Activated CD4-positive, alpha-beta T cell treated with anti-CD3 and anti-CD28 coated beads for 36 hours (primary cell): Measurements from ENCODE around the gene TPM2. TPM values are rescaled to one million over a fixed set of nuclear protein-coding genes. Genes with fewer than 3 reads are reported as not detected.

Experiments used
- ATAC-seq: fragments of 200-7000 bp; cut with Tn5 transposase; one replicate; pipeline ENCODE4 v1.10.0; 2021; ENCODE audit warnings: mild to moderate bottlenecking, moderate library complexity
- CTCF ChIA-PET: fragments of 350-600 bp; sonication (Branson Sonifier 250); formaldehyde crosslinking; loops from one replicate; lab custom pipeline; 2021; ENCODE audit warnings: antibody characterized with exemption; lab: Charles Lee
- POLR2A ChIA-PET: fragments of 350-600 bp; sonication (Branson Sonifier 250); formaldehyde crosslinking; loops from one replicate; lab custom pipeline; 2021; ENCODE audit warnings: antibody characterized with exemption, inconsistent platforms; lab: Charles Lee
- DNase-seq: peaks from one replicate; pipeline ENCODE4 v3.0.0-alpha.2; 2020
- H3K27ac Mint-ChIP-seq: one replicate; pipeline ENCODE4 v1.8.0; 2021; ENCODE audit warnings: mixed read lengths
- H3K27me3 Mint-ChIP-seq: one replicate; pipeline ENCODE4 v1.8.0; 2021; ENCODE audit warnings: mixed read lengths
- H3K36me3 Mint-ChIP-seq: one replicate; pipeline ENCODE4 v1.8.0; 2021; ENCODE audit warnings: low read depth, mixed read lengths
- H3K4me1 Mint-ChIP-seq: one replicate; pipeline ENCODE4 v1.8.0; 2021; ENCODE audit warnings: mixed read lengths
- H3K4me3 Mint-ChIP-seq: one replicate; pipeline ENCODE4 v1.8.0; 2021; ENCODE audit warnings: mild to moderate bottlenecking, moderate library complexity, mixed read lengths
- H3K9me3 Mint-ChIP-seq: one replicate; pipeline ENCODE4 v1.8.0; 2021; ENCODE audit warnings: low read depth, mixed read lengths
- intact Hi-C, 2 experiments: fragments of 100-400 bp; cut with DNase I in 1 of 2; cut with micrococcal nuclease in 1 of 2; formaldehyde crosslinking; loops; one replicate each; pipeline versions ENCODE4 v1.14.2 to v1.15.1; 2022 to 2024; cut with DNase I, micrococcal nuclease
- total RNA-seq, 2 experiments: library from RNA; stranded (reverse); gene quantifications; one replicate each; pipeline ENCODE4 v1.2.3, GENCODE V29; 2021

The TPM2 gene
- total RNA-seq, 2 experiments from 2014 or later: 4.3 to 5.5 TPM

DNA sequence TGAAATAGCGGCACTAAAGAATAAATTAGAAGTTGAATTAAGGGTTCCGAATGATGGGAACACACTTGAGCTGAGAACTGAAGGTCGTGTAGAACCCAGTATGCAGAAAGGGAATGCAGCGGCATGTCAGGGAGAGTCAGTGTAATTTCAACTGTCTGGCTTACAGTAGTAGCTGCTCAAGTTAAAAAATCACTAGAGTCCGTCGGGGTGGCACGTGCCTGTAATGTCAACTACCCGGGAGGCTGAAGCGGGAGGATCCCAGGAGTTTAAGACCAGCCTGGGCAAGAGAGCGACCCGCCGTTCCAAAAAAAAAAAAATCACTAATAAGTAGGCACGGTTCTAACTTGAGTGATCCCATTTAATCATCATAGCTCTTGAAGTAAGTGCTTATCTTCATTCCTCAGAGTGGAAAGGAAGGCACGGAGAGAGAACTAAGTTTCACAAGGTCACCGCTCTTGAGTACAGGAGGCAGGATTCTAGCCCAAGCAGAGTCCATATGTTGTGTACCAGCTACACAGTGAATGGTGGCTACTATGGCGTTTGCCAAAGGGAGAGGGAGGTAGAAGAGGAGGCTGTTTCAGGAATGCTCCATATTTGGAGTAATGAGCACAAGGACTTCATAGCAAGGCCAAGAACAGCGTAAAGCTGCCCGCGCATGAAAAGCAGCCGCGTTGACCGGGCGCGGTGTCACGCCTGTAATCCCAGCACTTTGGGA lies 32.7 kb downstream of the TPM2 start:
- ChIA-PET CTCF (interaction anchor here (0.7 to 6.7 kb wide), 19 partner anchors 9 to 487 kb away, joined by 3 to 89 read pairs (median 5); partner anchors contain the start of genes CREB3, SIT1, TESK1 and TLN1), POLR2A (interaction anchor here (1.2 to 1.4 kb wide), 2 partner anchors 8 to 76 kb away, joined by 3 to 4 read pairs; partner anchors contain the start of gene CREB3)
- Mint-ChIP-seq H3K27ac (peak overlapping the region; percentile 98), H3K4me3 (peak overlapping the region; percentile 80), H3K9me3 (no peaks in the 10 kb centered on the region), H3K4me1 (peaks cover 60% of the 10 kb centered on the region), H3K36me3 (peaks cover 26% of the 10 kb centered on the region), H3K27me3 (peaks cover 2% of the 10 kb centered on the region)
- DNase-seq: no peak
- intact Hi-C loops: loop anchor here (1.0 to 10.0 kb wide), 13 partner anchors 10 to 670 kb away; partner anchors contain the start of genes CD72 (in 1 of the 2), CLTA (in 1 of the 2), CREB3 (in 1 of the 2) and DNAJB5 (in 1 of the 2)
- ATAC-seq: no peak

DNA sequence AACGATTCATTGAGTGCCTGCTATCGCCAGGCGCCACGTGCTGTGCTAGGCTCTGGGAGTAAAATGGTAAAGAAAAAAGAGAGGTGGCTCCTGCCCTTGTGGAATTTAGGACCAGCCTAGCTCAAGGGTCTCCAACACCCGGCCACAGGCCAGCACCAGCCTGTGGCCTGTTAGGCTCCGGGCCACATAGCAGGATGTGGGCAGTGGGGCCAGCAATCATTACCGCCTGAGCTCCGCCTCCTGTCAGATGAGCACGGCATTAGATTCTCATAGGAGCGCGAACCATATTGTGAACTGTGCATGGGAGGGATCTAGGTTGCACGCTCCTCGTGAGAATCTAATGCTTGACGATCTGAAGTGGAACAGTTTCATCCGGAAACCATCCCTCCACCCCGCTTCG lies 33.4 kb downstream of the TPM2 start:
- CTCF ChIA-PET: interaction anchor here (0.7 to 6.7 kb wide), 10 partner anchors 9 to 175 kb away, joined by 3 to 89 read pairs (median 12); partner anchors contain the start of gene SIT1
- Mint-ChIP-seq H3K4me1 (peaks cover 62% of the 10 kb centered on the region), H3K27ac (peak overlapping the region; percentile 23), H3K9me3 (no peaks in the 10 kb centered on the region), H3K36me3 (peaks cover 22% of the 10 kb centered on the region), H3K4me3 (no peak overlapping the region), H3K27me3 (peaks cover 2% of the 10 kb centered on the region)
- DNase-seq (no peak), ATAC-seq (no peak)
- POLR2A ChIA-PET: interaction anchor here (0.5 kb wide), 1 partner anchor 119 kb away, joined by 4 read pairs; no protein-coding TSS in a partner anchor
- intact Hi-C loops: loop anchor here (5.0 to 10.0 kb wide), 9 partner anchors 39 to 669 kb away; partner anchors contain the start of genes CD72 (in 1 of the 2), CLTA (in 1 of the 2), DNAJB5 (in 1 of the 2) and GBA2 (in 1 of the 2)

DNA sequence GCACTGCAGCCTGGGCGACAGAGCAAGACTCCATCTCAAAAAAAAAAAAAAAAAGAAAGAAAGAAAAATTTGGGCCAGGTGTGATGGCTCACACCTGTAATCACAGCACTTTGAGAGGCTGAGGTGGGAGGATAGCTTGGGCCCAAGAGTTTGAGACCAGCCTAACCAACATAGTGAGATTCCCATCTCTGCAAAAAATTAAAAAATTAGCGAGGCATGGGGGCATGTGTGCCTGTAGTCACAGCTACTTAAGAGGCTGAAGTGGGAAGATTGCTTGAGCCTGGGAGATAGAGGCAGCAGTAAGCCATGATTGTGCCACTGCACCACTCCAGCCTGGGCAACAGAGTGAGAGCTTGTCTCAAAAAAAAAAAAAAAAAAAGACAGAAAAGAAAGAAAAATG lies 36.1 kb downstream of the TPM2 start:
- ATAC-seq (no peak), DNase-seq (no peak)
- H3K4me3 Mint-ChIP-seq: no peak overlapping the region
- H3K36me3 Mint-ChIP-seq: peaks cover 11% of the 10 kb centered on the region
- CTCF ChIA-PET: interaction anchor here (0.6 kb wide), 2 partner anchors 693 to 1548 kb away, joined by 3 read pairs; no protein-coding TSS in a partner anchor
- intact Hi-C loops: loop anchor here in 1 of 2 experiments (10.0 kb wide), 1 partner anchor 381 kb away; the partner anchor contains the start of gene RECK
- no peak overlapping the region for H3K27ac Mint-ChIP-seq
- peaks cover 51% of the 10 kb centered on the region for H3K4me1 Mint-ChIP-seq
- H3K27me3 Mint-ChIP-seq: peaks cover 2% of the 10 kb centered on the region
- POLR2A ChIA-PET: no interaction called here
- H3K9me3 Mint-ChIP-seq: no peaks in the 10 kb centered on the region

GRCh38 chr9:35652829-35653209 lies 36.9 kb downstream of the TPM2 start:
- H3K36me3 Mint-ChIP-seq: peaks cover 11% of the 10 kb centered on the region
- H3K4me3 Mint-ChIP-seq: no peak overlapping the region
- intact Hi-C loops: loop anchor here in 1 of 2 experiments (10.0 kb wide), 1 partner anchor 382 kb away; the partner anchor contains the start of gene RECK
- H3K9me3 Mint-ChIP-seq: no peaks in the 10 kb centered on the region
- no peak overlapping the region for H3K27ac Mint-ChIP-seq
- no peak for ATAC-seq
- DNase-seq: no peak
- ChIA-PET POLR2A (no interaction called here), CTCF (no interaction called here)
- H3K27me3 Mint-ChIP-seq: peaks cover under 1% of the 10 kb centered on the region
- peaks cover 57% of the 10 kb centered on the region for H3K4me1 Mint-ChIP-seq

GRCh38 chr9:35651956-35652828 lies 37.5 kb downstream of the TPM2 start:
- ATAC-seq (peak; percentile 15), DNase-seq (no peak)
- peak overlapping the region; percentile 97 for H3K27ac Mint-ChIP-seq
- ChIA-PET POLR2A (no interaction called here), CTCF (interaction anchor here (0.7 kb wide), 1 partner anchor 148 kb away, joined by 3 read pairs; no protein-coding TSS in a partner anchor)
- no peaks in the 10 kb centered on the region for H3K27me3 Mint-ChIP-seq
- H3K4me1 Mint-ChIP-seq: peaks cover 58% of the 10 kb centered on the region
- no peak overlapping the region for H3K4me3 Mint-ChIP-seq
- no peaks in the 10 kb centered on the region for H3K9me3 Mint-ChIP-seq
- intact Hi-C loops: loop anchor here in 1 of 2 experiments (10.0 kb wide), 1 partner anchor 383 kb away; the partner anchor contains the start of gene RECK
- peaks cover 11% of the 10 kb centered on the region for H3K36me3 Mint-ChIP-seq

GRCh38 chr9:35650341-35651158 lies 39.2 kb downstream of the TPM2 start, which contains the start of gene SIT1:
TSS of gene SIT1 (minus strand) at chr9:35650931. CDS start at chr9:35650853, 78 bp downstream.
- ATAC-seq (peak; percentile 25), DNase-seq (peak; percentile 75)
- CTCF ChIA-PET: interaction anchor here (0.7 to 7.2 kb wide), 6 partner anchors 8 to 409 kb away, joined by 3 to 89 read pairs (median 4); partner anchors contain the start of genes CCDC107 and RMRP
- intact Hi-C loops: loop anchor here in 1 of 2 experiments (10.0 kb wide), 1 partner anchor 384 kb away; the partner anchor contains the start of gene RECK
- peaks cover 46% of the 10 kb centered on the region for H3K4me1 Mint-ChIP-seq
- H3K27ac Mint-ChIP-seq: peak within 1 kb of the TSS; percentile 97
- POLR2A ChIA-PET: interaction anchor here (0.7 to 1.5 kb wide), 2 partner anchors 14 to 99 kb away, joined by 5 to 7 read pairs; partner anchors contain the start of gene ARHGEF39
- H3K36me3 Mint-ChIP-seq: peaks cover 11% of the 10 kb centered on the region
- H3K9me3 Mint-ChIP-seq: no peaks in the 10 kb centered on the region
- peak within 1 kb of the TSS; percentile 82 for H3K4me3 Mint-ChIP-seq
- H3K27me3 Mint-ChIP-seq: no peaks in the 10 kb centered on the region

DNA sequence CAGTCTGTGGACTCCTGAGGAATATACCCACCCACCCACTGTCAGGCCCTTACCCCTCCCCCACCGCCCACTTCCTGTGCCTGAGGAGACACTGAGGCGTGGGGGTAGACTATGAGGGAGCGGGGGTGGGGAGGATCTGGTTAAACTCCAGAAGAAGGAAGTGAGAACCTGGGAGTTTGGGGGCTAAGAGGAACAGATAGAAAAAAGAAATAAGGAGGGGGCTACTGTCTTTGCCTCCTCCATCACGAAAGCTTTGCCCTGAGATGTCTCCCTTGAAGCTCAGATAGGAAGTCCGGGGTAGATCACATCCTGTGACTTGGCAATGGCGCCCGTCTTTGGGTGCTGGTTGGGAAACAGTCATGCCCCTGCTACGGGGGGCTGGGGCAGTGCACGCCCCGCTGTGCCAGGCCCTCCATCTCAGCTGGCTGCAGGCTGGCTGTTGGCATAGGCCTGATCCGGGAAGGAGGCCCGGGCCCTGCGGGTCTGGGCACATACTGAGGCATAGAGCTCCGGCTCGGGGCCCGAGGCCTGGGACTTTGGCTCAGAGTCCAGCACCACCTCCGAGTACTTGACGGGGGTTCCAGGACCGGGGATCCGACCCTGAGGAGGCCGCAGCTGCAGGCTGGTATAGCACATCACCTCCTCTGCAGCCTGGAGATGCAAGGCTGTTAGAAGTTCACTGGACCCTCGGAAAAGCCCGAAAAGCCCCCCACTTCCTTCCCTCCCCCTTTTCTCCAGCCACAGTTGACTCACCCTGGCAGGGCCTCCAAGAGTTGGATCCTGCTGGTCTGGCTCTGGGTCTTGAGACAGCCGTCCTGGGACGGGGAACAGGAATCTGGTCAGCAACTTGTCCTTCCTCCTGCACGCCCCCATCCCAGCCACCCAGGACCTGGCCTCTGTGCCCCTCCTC lies 40.0 kb downstream of the TPM2 start:
- POLR2A ChIA-PET: interaction anchor here (0.7 to 1.5 kb wide), 2 partner anchors 15 to 100 kb away, joined by 5 to 7 read pairs; partner anchors contain the start of gene ARHGEF39
- no peaks in the 10 kb centered on the region for H3K9me3 Mint-ChIP-seq
- peak overlapping the region; percentile 97 for H3K27ac Mint-ChIP-seq
- intact Hi-C loops: loop anchor here (5.0 to 10.0 kb wide), 3 partner anchors 385 to 537 kb away; partner anchors contain the start of genes ATOSB (in 1 of the 2) and RECK (in 1 of the 2)
- peak; percentile 67 for DNase-seq
- peaks cover 11% of the 10 kb centered on the region for H3K36me3 Mint-ChIP-seq
- H3K4me3 Mint-ChIP-seq: peak overlapping the region; percentile 82
- no peak for ATAC-seq
- H3K4me1 Mint-ChIP-seq: peaks cover 53% of the 10 kb centered on the region
- no peaks in the 10 kb centered on the region for H3K27me3 Mint-ChIP-seq
- CTCF ChIA-PET: interaction anchor here (0.6 to 7.2 kb wide), 13 partner anchors 9 to 408 kb away, joined by 3 to 89 read pairs (median 4); partner anchors contain the start of genes CCDC107, CREB3, RMRP and TESK1

DNA sequence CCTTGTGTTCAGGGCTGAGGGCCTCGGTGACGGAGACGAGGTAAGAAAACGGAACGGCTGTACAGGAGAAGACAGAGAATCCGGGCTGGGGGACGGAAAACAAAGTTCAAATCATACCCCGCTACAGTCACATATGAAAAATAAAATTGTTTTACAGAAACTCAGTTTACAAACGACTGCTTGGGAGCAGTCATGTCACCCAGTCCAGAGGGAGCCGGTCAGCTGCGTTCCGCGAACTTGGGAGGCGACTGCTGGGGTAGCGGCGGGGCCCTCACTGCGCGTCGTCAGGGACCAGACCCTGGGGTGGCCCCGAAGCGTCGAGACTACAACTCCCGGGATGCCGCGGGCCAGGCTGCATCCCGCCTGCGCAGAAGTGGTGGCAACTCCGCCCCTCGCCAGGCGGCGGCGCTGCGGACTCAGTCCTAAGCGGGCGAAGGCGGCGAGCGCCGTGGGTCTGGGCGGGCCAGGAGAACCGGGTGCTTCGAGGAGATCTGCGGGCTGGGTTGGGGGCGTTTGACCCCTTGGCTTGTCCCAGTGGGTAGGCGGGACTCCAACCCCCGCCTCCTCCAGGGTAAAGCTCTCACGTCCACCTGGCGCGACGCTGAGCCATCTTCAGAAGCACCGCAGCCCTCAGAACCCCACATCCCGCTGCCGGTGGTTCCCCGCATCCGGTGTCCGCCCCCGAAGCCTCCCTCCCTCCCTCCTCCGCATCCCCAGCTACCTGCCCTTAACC lies 43.0 kb downstream of the TPM2 start:
- ChIA-PET CTCF (interaction anchor here (0.6 to 7.2 kb wide), 28 partner anchors 8 to 533 kb away, joined by 3 to 89 read pairs (median 4); partner anchors contain the start of genes ARHGEF39, CCDC107, CREB3 and GBA2), POLR2A (interaction anchor here (1.1 kb wide), 1 partner anchor 86 kb away, joined by 3 read pairs; no protein-coding TSS in a partner anchor)
- peaks cover 21% of the 10 kb centered on the region for H3K36me3 Mint-ChIP-seq
- ATAC-seq (peak; percentile 84), DNase-seq (peak; percentile 96)
- no peaks in the 10 kb centered on the region for H3K27me3 Mint-ChIP-seq
- intact Hi-C loops: loop anchor here (1.0 to 10.0 kb wide), 8 partner anchors 11 to 534 kb away; partner anchors contain the start of genes CREB3 (in 2 of the 2), TLN1 (in 2 of the 2), ATOSB (in 1 of the 2) and HINT2 (in 1 of the 2)
- H3K9me3 Mint-ChIP-seq: no peaks in the 10 kb centered on the region
- peaks cover 51% of the 10 kb centered on the region for H3K4me1 Mint-ChIP-seq
- H3K27ac Mint-ChIP-seq: peak overlapping the region; percentile 97
- peak overlapping the region; percentile 91 for H3K4me3 Mint-ChIP-seq
